SK-N-MC (cell line): ENCODE measurements around the gene ADCY2.

Experiments used
- EZH2 ChIP-seq: fragments of 200-600 bp; sonication (generic); IDR thresholded peaks from one replicate; pipeline ENCODE4 v1.6.1; 2017; ENCODE audit warnings: antibody characterized with exemption
- POLR2AphosphoS5 ChIP-seq: IDR thresholded peaks from 2 replicates; pipeline ENCODE4 v1.6.1; 2012; ENCODE audit warnings: mild to moderate bottlenecking, low read depth, low read length, borderline replicate concordance

- TF ChIP-seq POLR2AphosphoS5 (no peak), EZH2 (no peak)
Observed at GRCh38 chr5:7425830-7426229, 29.9 kb downstream of the ADCY2 start.
